Fibroblast of lung (primary cell): ENCODE measurements around the gene TTC9B.

Source experiments
- EZH2 ChIP-seq: IDR thresholded peaks from 2 replicates; pipeline ENCODE4 v1.5.1; 2012; ENCODE audit warnings: low read length, control low read depth, mild to moderate bottlenecking; ENCODE audit errors: missing control alignments
- TF ChIP-seq, protein P1 (sequence below), 2 donors: IDR thresholded peaks in 1 of 2; conservative IDR thresholded peaks in 1 of 2; 1 replicate in 1 of 2; 2 replicates in 1 of 2; pipeline ENCODE4 v1.5.1; 2011 to 2012; ENCODE audit warnings: low read length in 2 of 2, control low read depth in 1 of 2, inconsistent platforms in 1 of 2, low read depth in 1 of 2, mild to moderate bottlenecking in 1 of 2

GRCh38 chr19:40265763-40266099, 47.5 kb upstream of the TTC9B start:
- TF ChIP-seq, protein P1, sequence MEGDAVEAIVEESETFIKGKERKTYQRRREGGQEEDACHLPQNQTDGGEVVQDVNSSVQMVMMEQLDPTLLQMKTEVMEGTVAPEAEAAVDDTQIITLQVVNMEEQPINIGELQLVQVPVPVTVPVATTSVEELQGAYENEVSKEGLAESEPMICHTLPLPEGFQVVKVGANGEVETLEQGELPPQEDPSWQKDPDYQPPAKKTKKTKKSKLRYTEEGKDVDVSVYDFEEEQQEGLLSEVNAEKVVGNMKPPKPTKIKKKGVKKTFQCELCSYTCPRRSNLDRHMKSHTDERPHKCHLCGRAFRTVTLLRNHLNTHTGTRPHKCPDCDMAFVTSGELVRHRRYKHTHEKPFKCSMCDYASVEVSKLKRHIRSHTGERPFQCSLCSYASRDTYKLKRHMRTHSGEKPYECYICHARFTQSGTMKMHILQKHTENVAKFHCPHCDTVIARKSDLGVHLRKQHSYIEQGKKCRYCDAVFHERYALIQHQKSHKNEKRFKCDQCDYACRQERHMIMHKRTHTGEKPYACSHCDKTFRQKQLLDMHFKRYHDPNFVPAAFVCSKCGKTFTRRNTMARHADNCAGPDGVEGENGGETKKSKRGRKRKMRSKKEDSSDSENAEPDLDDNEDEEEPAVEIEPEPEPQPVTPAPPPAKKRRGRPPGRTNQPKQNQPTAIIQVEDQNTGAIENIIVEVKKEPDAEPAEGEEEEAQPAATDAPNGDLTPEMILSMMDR (conservative IDR thresholded peaks at IDR 0.05 in 1 of 2, IDR thresholded peaks at IDR 0.05 in 1 of 2; ENCODE audit: low read depth in 1 of 2, low read length in 2 of 2): no peak
- TF ChIP-seq EZH2: no peak
